Caco-2 (cell line): ENCODE measurements around the gene CFAP43. TPM values are rescaled to one million over a fixed set of nuclear protein-coding genes. Genes with fewer than 3 reads are reported as not detected.

Experiments used
- BruUV-seq: library from RNA; stranded (reverse); fragments of 400-500 nt; replicated peaks from 2 replicates; lab custom pipeline; 2021; lab: Mats Ljungman, UMichigan
- CTCF ChIA-PET: fragments of 300-600 bp; sonication (Branson Sonifier 250); formaldehyde crosslinking; loops from one replicate; lab custom pipeline; 2022; ENCODE audit warnings: antibody characterized with exemption; lab: Charles Lee
- POLR2A ChIA-PET: fragments of 300-600 bp; sonication (Branson Sonifier 250); formaldehyde crosslinking; loops from one replicate; lab custom pipeline; 2022; ENCODE audit warnings: antibody characterized with exemption; lab: Charles Lee
- DNase-seq, 2 experiments: peaks; one replicate each; pipeline versions ENCODE4 v3.0.0 to v3.0.0-alpha.2; 2020 to 2022
- H3K27me3 ChIP-seq: replicated peaks from 2 replicates; pipeline ENCODE4 v1.6.0; 2011; ENCODE audit warnings: low read length; ENCODE audit not compliant: control insufficient read depth, insufficient read depth
- H3K36me3 ChIP-seq: 2 replicates; pipeline ENCODE4 v1.5.1; 2011; ENCODE audit warnings: low read length; ENCODE audit not compliant: control insufficient read depth, insufficient read depth
- H3K4me1 ChIP-seq: fragments of 250-450 bp; sonication (Bioruptor Pico); 2 replicates; pipeline ENCODE4 v1.5.1; 2020; ENCODE audit warnings: mild to moderate bottlenecking
- H3K4me3 ChIP-seq: 2 replicates; pipeline ENCODE4 v1.5.1; 2011; ENCODE audit warnings: low read depth, mild to moderate bottlenecking, control low read depth, low read length
- H3K9me3 ChIP-seq: fragments of 250-450 bp; sonication (Bioruptor Pico); 2 replicates; pipeline ENCODE4 v1.5.1; 2020; ENCODE audit warnings: mild to moderate bottlenecking, moderate library complexity
- H3K27ac Mint-ChIP-seq: one replicate; pipeline ENCODE4 v1.8.0; 2022; ENCODE audit warnings: mixed read lengths; ENCODE audit not compliant: unreplicated experiment
- H3K27me3 Mint-ChIP-seq: one replicate; pipeline ENCODE4 v1.8.0; 2022; ENCODE audit warnings: mixed read lengths; ENCODE audit not compliant: insufficient read depth, unreplicated experiment
- H3K36me3 Mint-ChIP-seq: one replicate; pipeline ENCODE4 v1.8.0; 2022; ENCODE audit warnings: mild to moderate bottlenecking, mixed read lengths; ENCODE audit not compliant: insufficient read depth, unreplicated experiment
- H3K4me1 Mint-ChIP-seq: one replicate; pipeline ENCODE4 v1.8.0; 2022; ENCODE audit warnings: low read depth, mixed read lengths; ENCODE audit not compliant: unreplicated experiment
- H3K4me3 Mint-ChIP-seq: one replicate; pipeline ENCODE4 v1.8.0; 2022; ENCODE audit warnings: mild to moderate bottlenecking, moderate library complexity, mixed read lengths; ENCODE audit not compliant: unreplicated experiment
- H3K9me3 Mint-ChIP-seq: one replicate; pipeline ENCODE4 v1.8.0; 2022; ENCODE audit warnings: mixed read lengths; ENCODE audit not compliant: unreplicated experiment
- CTCF ChIP-seq, 2 experiments: fragments of 200-600 bp in 1 of 2; IDR thresholded peaks; 1 replicate in 1 of 2; 2 replicates in 1 of 2; pipeline versions ENCODE4 v1.5.1 to v1.8.0; 2011 to 2022; ENCODE audit warnings: antibody characterized with exemption in 1 of 2, control low read depth in 1 of 2, inconsistent platforms in 1 of 2, low read depth in 1 of 2, low read length in 1 of 2, mild to moderate bottlenecking in 1 of 2, moderate library complexity in 1 of 2; ENCODE audit not compliant: insufficient read depth in 1 of 2, severe bottlenecking in 1 of 2, unreplicated experiment in 1 of 2
- intact Hi-C: fragments of 100-400 bp; cut with micrococcal nuclease; formaldehyde crosslinking; loops from one replicate; pipeline ENCODE4 v1.10.0; 2022; ENCODE audit not compliant: unreplicated experiment
- total RNA-seq: library from RNA; stranded (reverse); gene quantifications from 2 replicates; pipeline ENCODE4 v1.2.3, GENCODE V29; 2022

The CFAP43 gene
- total RNA-seq, 1 experiment from 2014 or later = 0.52 TPM

- Mint-ChIP-seq H3K4me3 (no peak overlapping the region), H3K9me3 (no peaks in the 10 kb centered on the region), H3K36me3 (no peaks in the 10 kb centered on the region), H3K27me3 (peaks cover 13% of the 10 kb centered on the region), H3K4me1 (no peaks in the 10 kb centered on the region), H3K27ac (no peak overlapping the region)
- BruUV-seq = no TSS peak
- H3K27me3 ChIP-seq = no peaks in the 10 kb centered on the region
- H3K4me1 ChIP-seq = no peaks in the 10 kb centered on the region
- H3K9me3 ChIP-seq = no peaks in the 10 kb centered on the region
- no peak for TF ChIP-seq CTCF (IDR thresholded peaks at IDR 0.05; ENCODE audit: insufficient read depth in 1 of 2, low read depth in 1 of 2, low read length in 1 of 2, severe bottlenecking in 1 of 2, unreplicated experiment in 1 of 2)
- no peaks in the 10 kb centered on the region for H3K36me3 ChIP-seq
- ChIA-PET CTCF (no interaction called here), POLR2A (no interaction called here)
- DNase-seq = no peak
- intact Hi-C loops = loop anchor here (5.0 kb wide), 1 partner anchor 69 kb away; no protein-coding TSS in a partner anchor
- no peak overlapping the region for H3K4me3 ChIP-seq
Measured at GRCh38 chr10:104138131-104138530, 94.0 kb downstream of the CFAP43 start.

GRCh38 chr10:104130041-104130440 is 102.1 kb downstream of the CFAP43 start:
- Mint-ChIP-seq H3K9me3 (no peaks in the 10 kb centered on the region), H3K36me3 (no peaks in the 10 kb centered on the region), H3K4me1 (no peaks in the 10 kb centered on the region), H3K27me3 (peaks cover 14% of the 10 kb centered on the region), H3K27ac (no peak overlapping the region), H3K4me3 (no peak overlapping the region)
- Histone ChIP-seq H3K4me3 (no peak overlapping the region), H3K36me3 (no peaks in the 10 kb centered on the region), H3K4me1 (no peaks in the 10 kb centered on the region), H3K9me3 (no peaks in the 10 kb centered on the region), H3K27me3 (no peaks in the 10 kb centered on the region)
- intact Hi-C loops = no loop called here
- no TSS peak for BruUV-seq
- ChIA-PET POLR2A (no interaction called here), CTCF (interaction anchor here (0.8 kb wide), 1 partner anchor 8 kb away, joined by 7 read pairs; the partner anchor contains the start of gene SFR1)
- DNase-seq = no peak
- TF ChIP-seq CTCF (IDR thresholded peaks at IDR 0.05; ENCODE audit: insufficient read depth in 1 of 2, low read depth in 1 of 2, low read length in 1 of 2, severe bottlenecking in 1 of 2, unreplicated experiment in 1 of 2) = no peak

DNA sequence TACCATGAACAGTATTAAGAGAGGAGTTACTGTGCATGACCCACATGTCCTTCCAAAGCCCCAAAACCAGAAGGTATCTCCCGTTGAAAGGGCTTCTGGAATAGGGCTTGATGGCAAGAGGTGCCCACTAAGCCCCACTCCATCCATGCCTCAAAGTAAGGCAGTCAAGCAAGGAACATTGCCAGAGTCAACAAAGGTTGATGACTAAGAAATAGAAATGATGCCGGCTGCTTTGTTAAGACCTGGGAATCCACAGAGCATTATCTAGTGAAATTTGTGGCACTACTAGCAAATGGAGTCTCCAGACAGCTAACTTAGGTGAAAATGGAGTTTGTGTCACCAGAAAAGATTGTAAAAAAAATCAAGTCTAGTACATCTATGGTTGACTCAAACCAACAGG is 104.0 kb downstream of the CFAP43 start:
- Mint-ChIP-seq H3K9me3 (no peaks in the 10 kb centered on the region), H3K36me3 (no peaks in the 10 kb centered on the region), H3K4me3 (no peak overlapping the region), H3K27ac (no peak overlapping the region), H3K4me1 (no peaks in the 10 kb centered on the region), H3K27me3 (peaks cover 4% of the 10 kb centered on the region)
- no TSS peak for BruUV-seq
- Histone ChIP-seq H3K36me3 (no peaks in the 10 kb centered on the region; the same call in 1 of the 2 replicates), H3K27me3 (no peaks in the 10 kb centered on the region), H3K4me1 (0 out of 2 replicates have a peak, but pooled peaks cover 1% of the 10 kb centered on the region), H3K9me3 (no peaks in the 10 kb centered on the region), H3K4me3 (no peak overlapping the region)
- TF ChIP-seq CTCF (IDR thresholded peaks at IDR 0.05; ENCODE audit: insufficient read depth in 1 of 2, low read depth in 1 of 2, low read length in 1 of 2, severe bottlenecking in 1 of 2, unreplicated experiment in 1 of 2) = no peak
- ChIA-PET POLR2A (no interaction called here), CTCF (no interaction called here)
- intact Hi-C loops = no loop called here
- DNase-seq = no peak
